Endometrium (tissue), 2 donors: Measurements from ENCODE around the gene RBM42.
"Not testable (repeated sequence)": the region's sequence is repeated elsewhere in the genome, so short reads cannot be mapped to it uniquely, and the experiment has no call there.

Experiments
- FAIRE-seq: peaks from 2 replicates; lab custom pipeline; 2012; peaks lifted over from hg19 to GRCh38; lab: Jason Lieb, UNC
- donor health status: control.
- donor health status: control.

The RBM42 gene

DNA sequence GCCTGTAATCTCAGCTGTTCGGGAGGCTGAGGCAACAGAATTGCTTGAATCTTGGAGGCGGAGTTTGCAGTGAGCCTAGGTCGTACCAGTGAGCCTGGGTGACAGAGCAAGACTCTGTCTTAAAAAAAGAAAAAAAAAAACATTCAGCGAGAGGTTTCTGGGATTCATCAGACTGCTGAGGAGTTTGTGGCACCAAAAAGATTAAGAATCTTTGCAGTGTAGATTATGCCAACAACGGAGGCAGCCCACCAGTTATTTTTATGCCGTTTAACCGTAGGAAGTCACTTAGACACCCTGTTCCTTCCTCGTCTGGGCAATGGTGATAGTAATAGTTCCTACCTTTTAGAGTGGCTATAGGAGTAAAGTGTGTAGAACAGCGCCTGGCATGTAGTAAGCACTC lies 21.7 kb downstream of the RBM42 start:
- FAIRE-seq: no peak

DNA sequence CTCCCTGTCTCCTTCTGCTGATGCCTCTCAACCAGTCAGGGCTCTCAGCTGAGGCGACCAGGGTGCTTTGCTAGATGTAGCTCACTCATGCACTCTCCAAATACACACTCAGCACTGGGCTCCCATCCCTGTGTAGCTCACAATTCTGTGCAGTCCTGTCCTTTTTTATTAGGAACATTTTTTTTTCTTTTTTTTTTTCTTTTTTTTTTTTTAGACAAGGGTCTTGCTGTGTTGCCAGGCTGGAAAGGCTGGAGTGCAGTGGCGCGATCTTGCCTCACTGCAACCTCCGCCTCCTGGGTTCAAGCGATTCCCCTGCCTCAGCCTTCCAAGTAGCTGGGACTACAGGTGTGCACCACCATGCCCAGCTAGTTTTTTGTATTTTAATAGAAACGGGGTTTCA lies 26.0 kb downstream of the RBM42 start:
- not testable (repeated sequence) for FAIRE-seq

DNA sequence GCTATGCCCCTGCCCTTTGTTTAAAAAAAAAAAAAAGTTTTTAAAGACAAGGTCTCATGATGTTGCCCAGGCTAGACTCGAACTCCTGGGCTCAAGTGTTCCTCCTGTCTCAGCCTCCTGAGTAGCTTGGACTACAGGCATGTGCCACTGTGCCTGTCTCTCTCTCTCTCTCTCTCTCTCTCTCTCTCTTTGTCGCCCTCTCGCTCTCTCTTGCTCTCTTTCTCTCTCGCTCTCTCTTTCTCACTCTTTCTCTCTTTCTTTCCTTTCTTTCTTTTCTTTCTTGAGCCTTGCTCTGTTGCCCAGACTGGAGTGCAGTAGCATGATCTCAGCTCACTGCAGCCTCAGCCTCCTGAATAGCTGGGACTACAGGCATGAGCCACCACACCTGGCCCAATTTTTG lies 26.8 kb downstream of the RBM42 start:
- FAIRE-seq: no peak

DNA sequence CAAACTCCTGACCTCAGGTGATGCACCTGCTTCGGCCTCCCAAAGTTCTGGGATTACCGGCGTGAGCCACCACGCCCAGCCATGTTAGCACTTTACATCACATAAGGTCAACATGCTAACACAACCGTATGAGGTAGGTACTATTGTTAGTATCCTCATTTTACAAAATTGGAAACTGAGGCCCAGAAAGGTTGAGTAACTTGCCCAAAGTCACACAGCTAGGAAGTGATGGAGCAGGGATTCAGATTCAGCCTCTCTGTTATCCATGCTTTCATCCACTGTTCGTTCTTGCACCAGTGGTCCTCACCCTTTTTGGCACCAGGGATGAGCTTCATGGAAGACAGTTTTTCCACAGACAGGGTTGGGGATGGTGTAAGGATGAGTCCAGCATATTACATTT lies 27.9 kb downstream of the RBM42 start:
- no peak for FAIRE-seq

DNA sequence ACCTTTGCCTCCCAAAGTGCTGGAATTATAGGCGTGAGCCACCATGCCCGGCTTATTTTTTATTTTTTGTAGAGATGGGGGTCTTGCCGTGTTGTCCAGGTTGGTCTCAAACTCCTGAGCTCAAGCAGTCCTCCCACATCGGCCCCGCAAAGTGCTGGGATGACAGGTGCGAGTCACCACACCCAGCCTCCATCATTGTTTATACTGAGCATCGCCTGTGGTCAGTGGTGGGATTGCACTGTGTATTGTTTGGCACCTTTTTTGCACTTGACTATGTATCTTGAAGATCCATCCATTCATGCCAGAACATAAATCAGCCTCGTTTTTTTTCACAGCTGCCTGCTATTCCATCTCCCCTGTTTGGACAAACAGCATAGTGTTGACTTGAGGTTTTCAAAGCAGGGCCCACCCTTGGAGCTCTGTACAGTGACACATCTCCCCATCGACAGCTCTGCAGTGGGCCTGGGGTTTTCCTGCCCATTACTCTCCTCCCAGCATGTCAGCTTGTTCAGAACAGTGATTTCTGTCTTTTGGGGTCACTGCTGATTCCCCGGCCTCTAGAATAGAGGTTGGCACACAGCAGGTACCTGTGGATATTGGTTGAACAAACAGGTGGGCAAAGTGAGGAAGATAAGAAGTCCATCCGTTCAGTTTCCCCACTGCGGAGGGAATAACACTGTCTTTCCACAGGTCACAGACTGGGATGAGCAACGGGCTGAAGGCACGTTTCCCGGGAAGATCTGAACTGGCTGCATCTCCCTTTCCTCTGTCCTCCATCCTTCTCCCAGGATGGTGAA lies 29.3 kb downstream of the RBM42 start:
- no peak for FAIRE-seq

DNA sequence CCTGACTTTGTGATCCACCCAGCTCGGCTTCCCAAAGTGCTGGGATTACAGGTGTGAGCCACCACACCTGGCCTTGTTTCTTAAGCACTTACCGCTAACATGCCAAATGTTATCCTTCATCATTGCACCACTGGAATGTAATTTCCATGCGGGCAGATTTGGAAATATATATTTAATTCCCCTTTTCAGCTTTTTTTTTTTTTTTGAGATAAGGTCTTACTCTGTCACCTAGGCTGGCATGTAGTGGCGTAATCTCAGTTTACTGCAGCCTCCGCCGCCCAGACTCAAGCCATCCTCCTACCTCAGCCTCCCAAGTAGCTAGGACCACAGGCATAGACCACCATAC lies 33.1 kb downstream of the RBM42 start:
- no peak for FAIRE-seq

DNA sequence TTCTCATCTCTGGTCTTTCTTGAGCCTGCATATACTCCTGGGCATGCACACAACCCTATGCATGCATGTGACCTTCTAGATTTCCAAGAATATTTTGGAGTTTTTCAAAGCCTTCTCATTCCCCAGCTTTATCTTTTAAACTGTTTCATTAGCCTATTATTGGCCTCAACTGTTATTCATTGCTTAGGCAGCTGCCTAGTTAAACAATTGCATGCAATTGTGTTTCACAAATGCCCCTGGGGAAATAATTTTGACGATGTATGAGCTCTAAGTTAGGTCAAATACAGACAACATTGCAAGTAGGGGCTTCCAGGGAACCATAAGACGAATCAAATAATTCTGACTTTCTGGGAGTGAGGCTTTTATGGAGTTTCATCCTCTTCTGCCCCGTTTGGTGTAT lies 35.1 kb downstream of the RBM42 start:
- FAIRE-seq: no peak

DNA sequence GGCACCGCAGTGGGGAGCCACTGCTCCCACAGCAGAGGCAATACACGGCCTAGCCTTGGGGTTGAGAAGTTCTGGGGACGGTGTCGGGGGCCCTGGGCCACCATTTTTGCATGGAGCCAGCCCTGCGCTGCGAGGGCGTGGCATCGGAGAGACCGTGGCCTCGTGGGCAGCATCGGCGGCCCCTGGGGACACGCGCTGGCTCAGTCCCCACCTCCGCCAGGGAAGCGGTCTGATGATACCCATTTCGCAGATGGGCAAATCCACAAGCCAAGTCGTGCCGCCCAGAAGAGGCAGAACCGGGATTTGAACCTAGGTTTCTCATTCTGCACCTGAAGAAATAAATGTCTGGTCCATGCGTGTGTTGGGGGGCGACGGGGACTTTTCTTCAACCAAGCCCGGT lies 36.3 kb downstream of the RBM42 start:
- FAIRE-seq: no peak

DNA sequence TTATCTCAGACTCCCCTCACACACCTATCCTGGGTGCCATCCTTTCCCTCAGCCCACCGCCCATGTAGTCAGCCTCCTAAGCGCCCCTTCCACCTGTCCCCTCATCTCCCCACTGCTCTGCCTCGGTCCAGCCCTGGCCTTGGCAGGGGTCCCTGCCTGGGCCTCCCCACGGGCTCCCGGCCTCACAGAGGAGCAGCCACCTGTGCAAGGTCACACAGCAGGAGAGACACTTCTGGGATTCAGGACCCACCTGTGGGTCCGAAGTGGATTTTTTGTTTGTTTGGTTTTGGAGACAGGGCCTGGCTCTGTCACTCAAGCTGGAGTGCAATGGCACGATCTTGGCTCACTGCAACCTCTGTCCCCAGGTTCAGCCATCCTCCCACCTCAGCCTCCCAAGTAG lies 36.8 kb downstream of the RBM42 start:
- FAIRE-seq: no peak

DNA sequence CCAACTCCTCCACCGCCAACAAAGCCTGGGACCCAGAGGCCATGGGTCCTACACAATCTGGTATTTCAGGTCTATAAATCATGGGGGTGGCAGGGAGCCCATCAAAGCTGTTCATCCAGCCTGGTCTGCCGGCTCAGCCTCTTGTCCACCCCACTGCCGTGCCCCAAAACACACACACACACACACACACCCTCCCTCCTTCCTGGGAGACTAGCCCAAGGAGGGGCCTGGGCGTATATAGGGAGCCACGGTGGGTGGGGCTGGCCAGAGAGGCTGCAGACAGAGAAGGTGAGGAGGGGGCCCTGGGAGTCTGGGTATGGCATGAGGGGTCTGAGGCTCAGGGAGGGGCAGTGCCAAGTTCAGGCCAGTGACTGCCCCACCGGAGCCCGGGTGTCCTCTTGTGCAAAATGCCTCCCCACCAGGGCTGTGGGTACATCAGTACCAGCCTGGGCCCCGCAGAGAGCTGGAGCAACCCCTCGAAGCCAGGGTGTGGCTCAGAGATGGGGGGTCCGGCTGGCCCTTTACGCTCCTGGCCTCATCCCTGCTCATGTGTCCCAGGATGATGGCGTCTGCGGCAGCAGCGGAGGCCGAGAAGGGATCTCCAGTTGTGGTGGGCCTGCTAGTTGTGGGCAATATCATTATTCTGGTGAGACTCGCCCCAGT lies 37.5 kb downstream of the RBM42 start, which contains the start of gene UPK1A:
TSS of gene UPK1A (plus strand) at position 267 of the 663 bp plus-strand sequence. CDS start at position 563, 296 bp downstream.
- no peak for FAIRE-seq

DNA sequence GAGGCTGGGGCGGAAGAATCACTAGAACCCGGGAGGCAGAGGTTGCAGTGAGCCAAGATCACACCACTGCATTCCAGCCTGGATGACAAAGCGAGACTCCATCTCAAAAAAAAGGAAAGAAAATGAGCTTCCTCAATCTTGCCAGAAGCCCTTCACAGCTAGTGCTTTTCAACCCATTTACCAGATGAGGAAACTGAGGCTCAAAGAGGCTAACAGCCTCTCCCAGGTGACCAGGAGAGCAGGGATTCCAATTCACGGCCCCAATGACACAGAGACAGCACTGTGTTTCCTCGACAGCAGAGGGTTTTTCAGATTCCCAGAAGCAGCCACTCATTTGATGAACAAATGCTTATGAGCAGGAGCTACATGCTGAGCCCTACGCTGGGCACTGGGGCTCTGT lies 40.7 kb downstream of the RBM42 start:
- no peak for FAIRE-seq

DNA sequence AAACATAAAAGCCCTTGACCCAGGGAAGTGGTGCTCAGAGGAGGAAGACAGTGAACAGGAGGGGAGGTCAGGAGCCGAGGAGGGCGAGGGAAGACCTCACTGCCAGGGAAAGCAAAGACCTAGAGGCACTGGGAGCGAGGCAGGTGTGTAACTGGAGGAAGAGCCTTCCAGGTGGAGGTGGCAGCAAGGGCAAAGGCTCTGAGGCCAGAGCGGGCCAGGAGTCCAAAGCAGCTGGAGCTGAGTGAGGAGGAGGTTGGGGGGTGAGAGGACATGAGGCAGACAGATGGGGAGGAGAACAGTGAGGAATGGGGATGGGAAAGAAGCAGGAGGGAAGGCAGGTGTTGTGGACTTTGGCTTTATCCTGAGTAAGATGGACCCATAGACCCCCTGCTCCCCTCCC lies 41.1 kb downstream of the RBM42 start:
- no peak for FAIRE-seq

DNA sequence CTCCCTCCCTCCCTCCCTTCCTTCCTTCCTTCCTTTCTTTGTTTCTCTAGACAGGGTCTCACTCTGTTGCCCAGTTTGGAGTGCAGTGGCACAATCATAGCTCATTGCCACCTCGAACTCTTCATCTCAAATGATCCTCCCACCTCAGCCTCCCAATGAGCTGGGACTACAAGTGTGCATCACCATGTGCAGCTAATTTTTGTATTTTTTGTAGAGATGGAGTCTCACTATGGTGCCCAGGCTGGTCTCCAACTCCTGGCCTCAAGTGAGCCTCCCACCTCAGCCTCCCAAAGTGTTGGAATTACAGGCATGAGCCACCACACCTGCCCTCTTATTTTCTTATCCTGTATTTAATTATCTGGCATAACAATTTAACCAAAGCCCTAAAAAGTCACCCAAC lies 41.9 kb downstream of the RBM42 start:
- FAIRE-seq: no peak

DNA sequence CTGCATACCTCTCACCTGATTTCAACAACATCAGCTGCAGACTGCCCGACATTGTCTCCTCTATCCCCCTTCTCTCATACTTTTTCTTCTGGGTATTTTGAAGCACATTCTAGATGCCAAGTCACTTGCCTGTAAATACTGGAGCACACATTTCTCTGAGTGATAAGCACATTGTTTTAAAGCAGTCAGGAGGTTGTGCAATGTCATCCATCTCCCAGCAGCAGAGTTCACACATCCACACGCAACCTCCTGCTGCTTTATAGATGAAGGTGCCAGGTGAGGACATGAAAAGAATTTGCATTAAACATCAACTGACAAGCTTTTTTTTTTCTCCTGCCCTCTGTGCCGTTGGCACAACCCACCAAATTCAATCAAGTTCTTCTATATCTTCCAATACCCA lies 43.0 kb downstream of the RBM42 start:
- no peak for FAIRE-seq

DNA sequence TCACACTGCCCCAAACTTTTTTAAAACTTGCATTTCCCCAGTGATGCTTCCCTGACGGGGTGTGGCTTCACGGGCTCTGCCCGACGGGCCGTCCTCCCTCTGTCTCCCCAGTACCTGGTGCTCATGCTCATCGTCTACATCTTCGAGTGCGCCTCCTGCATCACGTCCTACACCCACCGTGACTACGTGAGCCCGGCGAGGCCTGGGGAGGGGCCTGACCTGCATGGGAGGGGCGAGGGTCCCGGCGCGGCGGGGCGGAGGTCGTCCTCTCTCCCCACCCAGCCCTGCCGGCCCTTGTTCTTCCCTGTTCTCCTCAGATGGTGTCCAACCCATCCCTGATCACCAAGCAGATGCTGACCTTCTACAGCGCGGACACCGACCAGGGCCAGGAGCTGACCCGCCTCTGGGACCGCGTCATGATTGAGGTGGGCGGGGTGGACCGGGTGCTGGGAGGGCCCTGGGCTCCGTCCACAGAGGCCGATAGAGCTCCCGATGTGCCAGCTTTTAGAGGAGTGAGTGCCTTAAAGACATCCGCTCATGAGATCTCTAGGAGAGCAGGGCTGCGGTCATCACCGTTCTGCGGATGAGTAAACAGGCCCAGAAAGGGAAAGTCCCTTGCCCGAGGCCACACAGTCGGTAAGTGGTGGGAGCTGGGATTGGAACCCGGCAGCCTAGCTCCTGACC lies 44.4 kb downstream of the RBM42 start:
- no peak for FAIRE-seq

DNA sequence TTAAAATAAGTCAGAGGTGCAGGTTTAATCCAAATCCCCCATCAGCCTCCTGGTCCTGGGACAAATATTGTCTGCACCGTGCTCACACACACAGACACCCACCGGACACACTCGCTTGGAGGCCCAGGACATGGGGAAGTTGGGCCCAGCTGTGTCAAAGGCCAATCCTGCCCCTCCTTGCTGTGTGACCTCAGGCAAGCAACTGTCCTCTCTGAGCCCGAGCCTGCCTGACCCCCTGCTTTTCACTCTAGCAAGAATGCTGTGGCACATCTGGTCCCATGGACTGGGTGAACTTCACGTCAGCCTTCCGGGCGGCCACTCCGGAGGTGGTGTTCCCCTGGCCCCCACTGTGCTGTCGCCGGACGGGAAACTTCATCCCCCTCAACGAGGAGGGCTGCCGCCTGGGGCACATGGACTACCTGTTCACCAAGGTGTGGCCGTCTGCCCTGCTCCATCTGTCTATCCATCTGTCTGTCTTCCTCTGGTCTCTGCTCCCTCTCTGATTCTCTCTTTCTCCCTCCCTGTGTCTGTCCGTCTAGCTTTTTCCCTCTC lies 46.8 kb downstream of the RBM42 start:
- FAIRE-seq: no peak
